ENCODE results near the gene CALCA. TPM values are rescaled to one million over a fixed set of nuclear protein-coding genes. Genes with fewer than 3 reads are reported as not detected.
"Not testable (repeated sequence)": the region's sequence is repeated elsewhere in the genome, so short reads cannot be mapped to it uniquely, and the experiment has no call there.

The CALCA gene, protein sequence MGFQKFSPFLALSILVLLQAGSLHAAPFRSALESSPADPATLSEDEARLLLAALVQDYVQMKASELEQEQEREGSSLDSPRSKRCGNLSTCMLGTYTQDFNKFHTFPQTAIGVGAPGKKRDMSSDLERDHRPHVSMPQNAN
- 1 to 10 TPM in 1 of 4 donors, under 1 TPM in 1, not detected in 2; 0.74 to 1.1 TPM for total RNA-seq

DNA sequence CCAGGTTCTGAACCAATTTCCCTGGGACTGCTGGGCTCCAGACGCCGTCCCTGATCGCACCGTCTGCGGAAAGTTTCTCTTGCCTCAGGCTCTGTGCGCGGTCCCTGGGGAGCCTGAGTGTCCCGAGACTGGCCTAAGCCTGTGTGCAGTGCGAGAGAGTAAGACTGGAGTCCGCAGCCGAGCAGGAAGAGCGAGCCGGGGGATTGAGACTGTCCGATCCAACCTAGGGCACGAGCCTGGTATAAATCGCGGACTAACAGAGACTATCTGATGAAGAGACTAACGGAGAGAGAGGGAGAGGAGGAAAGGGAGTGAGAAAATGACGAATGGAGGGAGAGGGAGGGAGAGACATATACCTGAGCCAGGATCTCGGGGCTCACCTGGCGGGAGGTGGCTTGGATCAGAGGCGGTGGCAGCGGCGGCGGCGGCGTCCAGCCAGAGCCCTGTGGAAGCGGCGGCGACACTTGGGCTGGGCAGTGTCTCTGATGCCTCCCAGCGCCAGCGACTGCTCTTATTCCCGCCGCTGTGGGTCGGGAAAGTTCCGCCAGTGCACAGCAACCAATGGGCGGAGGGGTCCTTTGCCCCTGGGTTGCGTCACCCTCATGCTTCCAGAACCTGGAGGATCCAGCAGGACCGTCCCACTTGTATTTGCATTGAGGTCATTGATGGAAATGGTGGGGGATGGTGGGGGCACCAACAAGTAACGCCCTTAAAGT, at the start of gene CALCA:
TSS of gene CALCA (minus strand) at position 487 of the 716 bp plus-strand sequence. CDS start 1,159 bp downstream, outside the sequence.
- ATAC-seq (ENCODE audit: low FRiP score) (no peak), DNase-seq (ENCODE audit: low spot score) (no peak)
- TF ChIP-seq, protein P1, sequence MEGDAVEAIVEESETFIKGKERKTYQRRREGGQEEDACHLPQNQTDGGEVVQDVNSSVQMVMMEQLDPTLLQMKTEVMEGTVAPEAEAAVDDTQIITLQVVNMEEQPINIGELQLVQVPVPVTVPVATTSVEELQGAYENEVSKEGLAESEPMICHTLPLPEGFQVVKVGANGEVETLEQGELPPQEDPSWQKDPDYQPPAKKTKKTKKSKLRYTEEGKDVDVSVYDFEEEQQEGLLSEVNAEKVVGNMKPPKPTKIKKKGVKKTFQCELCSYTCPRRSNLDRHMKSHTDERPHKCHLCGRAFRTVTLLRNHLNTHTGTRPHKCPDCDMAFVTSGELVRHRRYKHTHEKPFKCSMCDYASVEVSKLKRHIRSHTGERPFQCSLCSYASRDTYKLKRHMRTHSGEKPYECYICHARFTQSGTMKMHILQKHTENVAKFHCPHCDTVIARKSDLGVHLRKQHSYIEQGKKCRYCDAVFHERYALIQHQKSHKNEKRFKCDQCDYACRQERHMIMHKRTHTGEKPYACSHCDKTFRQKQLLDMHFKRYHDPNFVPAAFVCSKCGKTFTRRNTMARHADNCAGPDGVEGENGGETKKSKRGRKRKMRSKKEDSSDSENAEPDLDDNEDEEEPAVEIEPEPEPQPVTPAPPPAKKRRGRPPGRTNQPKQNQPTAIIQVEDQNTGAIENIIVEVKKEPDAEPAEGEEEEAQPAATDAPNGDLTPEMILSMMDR (IDR thresholded peaks at IDR 0.05) = no peak

DNA sequence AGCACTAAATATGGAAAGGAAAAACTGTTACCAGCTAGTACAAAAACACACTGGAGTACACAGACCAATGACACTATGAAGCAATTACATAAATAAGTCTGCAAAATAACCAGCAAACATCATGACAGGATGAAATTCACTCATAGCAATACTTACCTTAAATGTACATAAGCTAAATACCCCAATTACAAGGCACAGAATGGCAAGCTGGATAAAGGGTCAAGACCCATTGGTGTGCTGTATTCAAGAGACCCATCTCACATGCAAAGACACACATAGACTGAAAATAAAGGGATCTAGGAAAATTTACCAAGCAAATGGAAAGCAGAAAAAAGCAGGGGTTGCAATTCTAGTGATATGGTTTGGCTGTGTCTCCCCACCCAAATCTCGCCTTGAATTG, 44.0 kb upstream of the CALCA start:
- ATAC-seq (ENCODE audit: low FRiP score) (no peak), DNase-seq (ENCODE audit: low spot score) (no peak)
- TF ChIP-seq, protein P1 (IDR thresholded peaks at IDR 0.05) = no peak

DNA sequence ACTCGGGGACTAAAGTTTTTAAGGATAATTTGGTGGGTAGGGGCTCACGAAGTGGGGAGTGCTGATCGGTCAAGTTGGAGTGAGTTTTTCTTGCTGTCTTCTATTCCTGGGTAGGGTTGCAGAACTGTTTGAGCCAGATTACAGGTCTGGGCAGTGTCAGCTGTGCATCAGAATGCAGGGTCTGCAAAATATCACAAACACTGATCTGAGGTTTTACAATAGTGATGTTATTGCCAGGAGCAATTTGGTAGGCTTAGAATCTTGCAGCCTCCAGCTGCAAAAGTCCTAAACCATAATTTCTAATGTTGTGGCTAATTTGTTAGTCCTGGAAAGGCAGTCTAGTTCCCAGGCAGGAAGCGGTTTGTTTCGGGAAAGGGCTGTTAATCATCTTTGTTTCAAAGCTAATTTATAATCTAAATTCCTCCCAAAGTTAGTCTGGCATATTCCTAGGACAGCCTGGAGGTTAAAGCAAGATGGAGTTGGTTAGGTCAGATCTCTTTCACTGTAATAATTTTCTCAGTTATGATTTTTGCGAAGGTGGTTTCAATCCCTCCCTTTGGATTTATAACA, 39.7 kb upstream of the CALCA start:
- DNase-seq (ENCODE audit: low spot score) (no peak), ATAC-seq (ENCODE audit: low FRiP score) (no peak)
- TF ChIP-seq, protein P1 (IDR thresholded peaks at IDR 0.05) = no peak

DNA sequence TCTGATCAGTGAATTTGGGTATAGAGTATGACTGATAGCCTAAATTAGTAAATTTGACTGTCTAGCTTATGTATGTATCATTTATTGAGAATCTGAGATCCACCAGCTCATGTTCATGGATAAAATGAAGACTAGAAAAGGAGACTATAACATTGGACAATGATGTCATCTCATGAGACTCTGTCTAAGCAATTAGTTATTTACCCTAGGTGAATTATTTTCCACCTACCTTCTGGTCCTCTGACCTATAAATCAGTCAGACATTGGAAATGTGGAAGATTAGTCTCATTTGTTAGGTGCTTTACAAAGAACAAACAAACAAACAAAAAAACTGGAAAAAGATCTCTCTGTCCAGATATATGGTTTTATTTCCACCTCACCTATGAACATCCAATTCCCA, 38.7 kb upstream of the CALCA start:
- ATAC-seq (ENCODE audit: low FRiP score) = no peak
- TF ChIP-seq, protein P1 (IDR thresholded peaks at IDR 0.05) = no peak

DNA sequence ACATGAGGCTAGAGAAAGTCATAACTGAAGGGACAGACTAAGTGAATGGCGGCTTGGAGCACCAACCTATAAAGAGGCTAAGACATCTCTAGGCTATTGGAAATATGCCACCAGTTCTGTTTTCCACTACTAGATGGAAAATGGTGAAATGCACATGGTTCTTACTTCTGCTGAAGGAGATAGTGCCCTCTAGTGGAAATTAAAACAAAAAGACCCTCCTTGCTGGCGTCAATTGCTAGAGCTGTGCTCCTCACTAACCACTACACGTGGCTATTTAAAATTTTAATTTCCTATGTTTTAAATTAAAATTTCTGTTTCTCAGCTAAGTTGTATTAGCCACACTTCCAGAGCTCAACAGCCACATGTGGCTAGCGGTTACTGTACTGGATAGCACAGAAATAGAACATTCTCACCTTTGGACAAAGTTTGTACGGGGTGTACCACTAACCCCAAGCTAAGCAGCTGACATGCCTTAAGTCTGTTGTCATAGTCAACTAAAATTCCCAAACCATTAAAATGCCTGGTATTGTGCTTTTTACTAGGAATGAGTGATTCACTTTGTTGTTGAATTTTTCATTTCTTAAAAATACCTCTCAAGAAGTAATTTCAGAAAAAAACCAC, 34.1 kb upstream of the CALCA start:
- TF ChIP-seq, protein P1 (IDR thresholded peaks at IDR 0.05) = no peak
- no peak for DNase-seq (ENCODE audit: low spot score)
- no peak for ATAC-seq (ENCODE audit: low FRiP score)

More for the DNA sequence above, 38.7 kb upstream of the CALCA start:
- DNase-seq (ENCODE audit: low spot score) = no peak

DNA sequence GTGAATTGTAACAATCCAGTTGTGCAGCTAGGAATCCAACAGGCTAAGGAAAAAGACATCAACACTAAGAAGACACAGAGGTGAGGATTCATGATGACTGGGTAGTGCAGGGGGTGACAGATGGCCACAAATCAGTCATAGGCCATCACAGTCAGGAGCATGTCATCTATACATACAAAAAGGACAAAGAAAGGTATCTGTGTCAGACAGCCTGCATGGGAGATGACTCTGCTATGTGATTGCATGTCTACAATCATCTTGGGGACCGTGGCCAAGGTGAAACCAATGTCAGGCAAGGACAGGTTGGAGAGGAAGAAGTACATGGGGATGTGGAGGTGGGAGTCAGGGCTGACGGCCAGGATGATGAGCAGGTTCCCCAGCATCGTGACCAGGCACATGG, 16.0 kb upstream of the CALCA start:
- ATAC-seq (ENCODE audit: low FRiP score); DNase-seq (ENCODE audit: low spot score): not testable (repeated sequence)

DNA sequence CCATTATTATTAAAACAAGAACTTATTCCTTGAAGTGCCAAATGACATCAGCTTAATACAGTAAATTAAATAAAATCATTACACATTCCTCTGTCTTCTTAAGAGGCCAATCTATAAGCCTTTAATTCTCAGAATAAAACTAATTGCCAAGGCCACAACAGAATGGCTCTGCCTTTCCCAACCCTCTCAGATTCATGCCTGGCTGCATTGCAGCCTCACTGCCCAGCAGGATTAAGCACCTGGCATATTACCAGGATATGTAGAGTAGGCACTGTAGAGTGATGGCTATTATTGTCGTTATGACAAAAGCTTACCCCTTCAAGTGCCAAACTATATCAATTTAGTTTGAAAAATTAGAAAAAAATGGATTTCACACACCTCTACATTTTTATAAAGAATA, 9.4 kb upstream of the CALCA start:
- no peak for DNase-seq (ENCODE audit: low spot score)

More for the DNA sequence above, 9.4 kb upstream of the CALCA start:
- TF ChIP-seq, protein P1 (IDR thresholded peaks at IDR 0.05) = no peak
- no peak for ATAC-seq (ENCODE audit: low FRiP score)

Measured in omental fat pad (tissue), 4 donors.